Activated CD8-positive, alpha-beta memory T cell treated with anti-CD3 and anti-CD28 coated beads, Interleukin-2, amount 50 U/mL, for 24 hours (primary cell): ENCODE measurements around the gene ANO6.

Experiments
- DNase-seq: peaks from one replicate; pipeline ENCODE4 v3.0.0-alpha.2; 2020; ENCODE audit errors: extremely low read depth

The ANO6 gene

GRCh38 chr12:45398552-45398951 lies 182.7 kb downstream of the ANO6 start:
- DNase-seq: no peak

GRCh38 chr12:45400991-45401390 lies 185.1 kb downstream of the ANO6 start:
- DNase-seq: no peak

- no peak for DNase-seq
These were observed 186.4 kb downstream of the ANO6 start for GRCh38 chr12:45402288-45402687.

- no peak for DNase-seq
These were observed 191.3 kb downstream of the ANO6 start for GRCh38 chr12:45406988-45407850.

- no peak for DNase-seq
These were observed 192.3 kb downstream of the ANO6 start for GRCh38 chr12:45407981-45408728.

- no peak for DNase-seq
These were observed 192.8 kb downstream of the ANO6 start for GRCh38 chr12:45408729-45409114.

GRCh38 chr12:45409966-45410365 lies 194.1 kb downstream of the ANO6 start:
- DNase-seq: no peak

- no peak for DNase-seq
These were observed 195.7 kb downstream of the ANO6 start for GRCh38 chr12:45411626-45412025.

- no peak for DNase-seq
These were observed 199.5 kb downstream of the ANO6 start for GRCh38 chr12:45415393-45415817.

GRCh38 chr12:45416126-45416525 lies 200.2 kb downstream of the ANO6 start:
- no peak for DNase-seq

- DNase-seq: no peak
These were observed 202.6 kb downstream of the ANO6 start for GRCh38 chr12:45418520-45418919.

- no peak for DNase-seq
These were observed 203.5 kb downstream of the ANO6 start for GRCh38 chr12:45419317-45419814.

GRCh38 chr12:45421736-45422135 lies 205.8 kb downstream of the ANO6 start:
- DNase-seq: no peak

- no peak for DNase-seq
These were observed 208.0 kb downstream of the ANO6 start for GRCh38 chr12:45423931-45424330.

- DNase-seq: no peak
These were observed 209.5 kb downstream of the ANO6 start for GRCh38 chr12:45425426-45425825.

- no peak for DNase-seq
These were observed 210.4 kb downstream of the ANO6 start for GRCh38 chr12:45426294-45426693.

GRCh38 chr12:45427042-45427441 lies 211.1 kb downstream of the ANO6 start:
- no peak for DNase-seq

GRCh38 chr12:45429831-45430230 lies 213.9 kb downstream of the ANO6 start:
- no peak for DNase-seq

- DNase-seq: no peak
These were observed 215.2 kb downstream of the ANO6 start for GRCh38 chr12:45431126-45431525.

- DNase-seq: no peak
These were observed 216.8 kb downstream of the ANO6 start for GRCh38 chr12:45432710-45433109.

GRCh38 chr12:45433441-45433868 lies 217.6 kb downstream of the ANO6 start:
- DNase-seq: no peak

GRCh38 chr12:45434094-45434493 lies 218.2 kb downstream of the ANO6 start:
- no peak for DNase-seq
